ENCODE data around the gene CUX1.

Gene CUX1

GRCh38 chr7:101905203-101905865 is 87.9 kb downstream of the CUX1 start:
- Histone ChIP-seq H3K4me3 (replicated peaks; ENCODE audit: insufficient read depth, low read length) (no peak overlapping the region), H3K27ac (replicated peaks) (no peak overlapping the region), H3K27me3 (ENCODE audit: insufficient read depth, poor library complexity, severe bottlenecking) (no peaks in the 10 kb centered on the region)
- no peak for TF ChIP-seq REST (IDR thresholded peaks at IDR 0.05; ENCODE audit: insufficient replicate concordance, low read depth)
- TF ChIP-seq POLR2AphosphoS5 (IDR thresholded peaks at IDR 0.05; ENCODE audit: low read depth) = no peak
- TF ChIP-seq GABPA (IDR thresholded peaks at IDR 0.05; ENCODE audit: low read depth) = no peak
- no peak for TF ChIP-seq CTCF (IDR thresholded peaks at IDR 0.05; ENCODE audit: insufficient read depth, low read length)
- TF ChIP-seq SPI1 (IDR thresholded peaks at IDR 0.05; ENCODE audit: borderline replicate concordance, low read depth) = no peak
- DNase-seq (ENCODE audit: low read depth in 1 of 2, low spot score in 1 of 2) = no peak

GRCh38 chr7:101906291-101907240 is 89.1 kb downstream of the CUX1 start:
- no peak for DNase-seq (ENCODE audit: low read depth in 1 of 2, low spot score in 1 of 2)
- Histone ChIP-seq H3K4me3 (replicated peaks; ENCODE audit: insufficient read depth, low read length) (no peak overlapping the region), H3K27me3 (ENCODE audit: insufficient read depth, poor library complexity, severe bottlenecking) (no peaks in the 10 kb centered on the region), H3K27ac (replicated peaks) (no peak overlapping the region)
- TF ChIP-seq REST (IDR thresholded peaks at IDR 0.05; ENCODE audit: insufficient replicate concordance, low read depth) (no peak), SPI1 (IDR thresholded peaks at IDR 0.05; ENCODE audit: borderline replicate concordance, low read depth) (no peak), POLR2AphosphoS5 (IDR thresholded peaks at IDR 0.05; ENCODE audit: low read depth) (no peak), GABPA (IDR thresholded peaks at IDR 0.05; ENCODE audit: low read depth) (no peak), CTCF (IDR thresholded peaks at IDR 0.05; ENCODE audit: insufficient read depth, low read length) (no peak)

GRCh38 chr7:101910991-101911799 is 93.8 kb downstream of the CUX1 start:
- no peak overlapping the region for H3K4me3 ChIP-seq (replicated peaks; ENCODE audit: insufficient read depth, low read length)
- DNase-seq (ENCODE audit: low read depth in 1 of 2, low spot score in 1 of 2) = no peak
- H3K27me3 ChIP-seq (ENCODE audit: insufficient read depth, poor library complexity, severe bottlenecking) = no peaks in the 10 kb centered on the region
- H3K27ac ChIP-seq (replicated peaks) = no peak overlapping the region
- TF ChIP-seq SPI1 (IDR thresholded peaks at IDR 0.05; ENCODE audit: borderline replicate concordance, low read depth) (no peak), POLR2AphosphoS5 (IDR thresholded peaks at IDR 0.05; ENCODE audit: low read depth) (no peak), GABPA (IDR thresholded peaks at IDR 0.05; ENCODE audit: low read depth) (no peak), REST (IDR thresholded peaks at IDR 0.05; ENCODE audit: insufficient replicate concordance, low read depth) (no peak), CTCF (IDR thresholded peaks at IDR 0.05; ENCODE audit: insufficient read depth, low read length) (no peak)

Measured in HL-60 (cell line).